AG09319 (cell line): ENCODE results near the gene MEGF9.
"Not testable (repeated sequence)": the region's sequence is repeated elsewhere in the genome, so short reads cannot be mapped to it uniquely, and the experiment has no call there.

Experiments used
- DNase-seq: peaks from one replicate; pipeline ENCODE4 v3.0.0-alpha.2; 2010; ENCODE audit warnings: low read depth; ENCODE audit errors: extremely low read depth
- CTCF ChIP-seq: IDR thresholded peaks from 2 replicates; pipeline ENCODE4 v1.5.1; 2011; ENCODE audit warnings: low read depth, mild to moderate bottlenecking, inconsistent platforms, low read length, moderate library complexity

The MEGF9 gene

GRCh38 chr9:120636194-120636957, 77.9 kb downstream of the MEGF9 start:
- no peak for TF ChIP-seq CTCF
- no peak for DNase-seq

GRCh38 chr9:120635011-120635410, 79.3 kb downstream of the MEGF9 start:
- no peak for DNase-seq
- TF ChIP-seq CTCF, result no peak

- DNase-seq, result no peak
- TF ChIP-seq CTCF, result no peak
Observed at GRCh38 chr9:120630333-120630732, 83.9 kb downstream of the MEGF9 start.

- DNase-seq, result not testable (repeated sequence)
Observed at GRCh38 chr9:120628925-120629497, 85.3 kb downstream of the MEGF9 start.

GRCh38 chr9:120628207-120628924, 85.9 kb downstream of the MEGF9 start:
- no peak for TF ChIP-seq CTCF
- no peak for DNase-seq

- no peak for TF ChIP-seq CTCF
- DNase-seq, result no peak
Observed at GRCh38 chr9:120627073-120627472, 87.2 kb downstream of the MEGF9 start.

GRCh38 chr9:120626512-120626911, 87.8 kb downstream of the MEGF9 start:
- no peak for DNase-seq
- TF ChIP-seq CTCF, result no peak
